ENCODE results near the gene KCNQ1.

KCNQ1 gene

GRCh38 chr11:2652333-2653197 lies 207.8 kb downstream of the KCNQ1 start:
- no peak for DNase-seq (ENCODE audit: low read depth)
- H3K4me3 ChIP-seq (ENCODE audit: low read length): no peak overlapping the region
- no peak for TF ChIP-seq CTCF (IDR thresholded peaks at IDR 0.05; ENCODE audit: insufficient read depth, low read depth, low read length, missing control alignments)

GRCh38 chr11:2653198-2653551 lies 208.4 kb downstream of the KCNQ1 start:
- H3K4me3 ChIP-seq (ENCODE audit: low read length): no peak overlapping the region
- DNase-seq (ENCODE audit: low read depth): no peak
- TF ChIP-seq CTCF (IDR thresholded peaks at IDR 0.05; ENCODE audit: insufficient read depth, low read depth, low read length, missing control alignments): no peak

- DNase-seq (ENCODE audit: low read depth): no peak
- no peak for TF ChIP-seq CTCF (IDR thresholded peaks at IDR 0.05; ENCODE audit: insufficient read depth, low read depth, low read length, missing control alignments)
- no peak overlapping the region for H3K4me3 ChIP-seq (ENCODE audit: low read length)
These were observed 209.3 kb downstream of the KCNQ1 start for GRCh38 chr11:2653930-2654739.

GRCh38 chr11:2655016-2655719 lies 210.4 kb downstream of the KCNQ1 start:
- DNase-seq (ENCODE audit: low read depth): no peak
- H3K4me3 ChIP-seq (ENCODE audit: low read length): no peak overlapping the region
- TF ChIP-seq CTCF (IDR thresholded peaks at IDR 0.05; ENCODE audit: insufficient read depth, low read depth, low read length, missing control alignments): no peak

- DNase-seq (ENCODE audit: low read depth): peak; percentile 61
- TF ChIP-seq CTCF (IDR thresholded peaks at IDR 0.05; ENCODE audit: insufficient read depth, low read depth, low read length, missing control alignments): no peak
These were observed 211.2 kb downstream of the KCNQ1 start for GRCh38 chr11:2655834-2656622.

GRCh38 chr11:2656859-2657258 lies 212.1 kb downstream of the KCNQ1 start:
- no peak for TF ChIP-seq CTCF (IDR thresholded peaks at IDR 0.05; ENCODE audit: insufficient read depth, low read depth, low read length, missing control alignments)
- DNase-seq (ENCODE audit: low read depth): no peak
- H3K4me3 ChIP-seq (ENCODE audit: low read length): no peak overlapping the region

More at GRCh38 chr11:2655834-2656622, 211.2 kb downstream of the KCNQ1 start:
- H3K4me3 ChIP-seq (ENCODE audit: low read length): no peak overlapping the region

Measured in epithelial cell of esophagus (primary cell).